ENCODE measurements around the gene SMIM44.
"Not testable (repeated sequence)": the region's sequence is repeated elsewhere in the genome, so short reads cannot be mapped to it uniquely, and the experiment has no call there.

SMIM44 gene

GRCh38 chr19:3517638-3518037 is 34.4 kb upstream of the SMIM44 start:
- DNase-seq (ENCODE audit: low spot score), result no peak

GRCh38 chr19:3516675-3517207 is 33.5 kb upstream of the SMIM44 start:
- no peak for DNase-seq (ENCODE audit: low spot score)

GRCh38 chr19:3515891-3516422 is 32.7 kb upstream of the SMIM44 start:
- no peak for DNase-seq (ENCODE audit: low spot score)

- no peak for DNase-seq (ENCODE audit: low spot score)
These were observed 31.7 kb upstream of the SMIM44 start for GRCh38 chr19:3514930-3515329.

GRCh38 chr19:3513229-3514140 is 30.2 kb upstream of the SMIM44 start:
- DNase-seq (ENCODE audit: low spot score), result no peak

GRCh38 chr19:3512562-3513228 is 29.5 kb upstream of the SMIM44 start:
- DNase-seq (ENCODE audit: low spot score), result no peak

- no peak for DNase-seq (ENCODE audit: low spot score)
These were observed 28.4 kb upstream of the SMIM44 start for GRCh38 chr19:3511506-3512251.

GRCh38 chr19:3510727-3511126 is 27.5 kb upstream of the SMIM44 start:
- no peak for DNase-seq (ENCODE audit: low spot score)

GRCh38 chr19:3509566-3509989 is 26.3 kb upstream of the SMIM44 start:
- DNase-seq (ENCODE audit: low spot score), result no peak

GRCh38 chr19:3508771-3509535 is 25.7 kb upstream of the SMIM44 start:
- no peak for DNase-seq (ENCODE audit: low spot score)

GRCh38 chr19:3508121-3508661 is 24.9 kb upstream of the SMIM44 start:
- DNase-seq (ENCODE audit: low spot score), result not testable (repeated sequence)

GRCh38 chr19:3507371-3508120 is 24.3 kb upstream of the SMIM44 start:
- no peak for DNase-seq (ENCODE audit: low spot score)

- DNase-seq (ENCODE audit: low spot score), result no peak
These were observed 23.4 kb upstream of the SMIM44 start for GRCh38 chr19:3506384-3507340.

- DNase-seq (ENCODE audit: low spot score), result peak; percentile 98
These were observed 22.6 kb upstream of the SMIM44 start, which contains the start of gene FZR1 for GRCh38 chr19:3505598-3506383. Gene FZR1, plus strand, starts transcription at chr19:3506311. Its CDS starts 16,679 bp downstream, at chr19:3522990.

GRCh38 chr19:3504735-3505134 is 21.5 kb upstream of the SMIM44 start:
- DNase-seq (ENCODE audit: low spot score), result no peak

GRCh38 chr19:3503036-3503572 is 19.9 kb upstream of the SMIM44 start:
- DNase-seq (ENCODE audit: low spot score), result no peak

GRCh38 chr19:3501780-3502179 is 18.5 kb upstream of the SMIM44 start:
- no peak for DNase-seq (ENCODE audit: low spot score)
